Measurements from ENCODE around the gene BTBD6.

- TF ChIP-seq CTCF (IDR thresholded peaks at IDR 0.05; ENCODE audit: extremely low read depth in 1 of 2, insufficient read depth in 1 of 2, low read depth in 1 of 2, low read length in 2 of 2) (no peak), POLR2AphosphoS5 (IDR thresholded peaks at IDR 0.05; ENCODE audit: insufficient read depth, low read depth, low read length) (no peak), MYC (IDR thresholded peaks at IDR 0.05; ENCODE audit: low read depth, low read length) (no peak)
These were observed 24.4 kb upstream of the BTBD6 start for GRCh38 chr14:105223770-105224544.
